ENCODE results near the gene SPACA5.
"Not testable (repeated sequence)": the region's sequence is repeated elsewhere in the genome, so short reads cannot be mapped to it uniquely, and the experiment has no call there.

The SPACA5 gene

DNA sequence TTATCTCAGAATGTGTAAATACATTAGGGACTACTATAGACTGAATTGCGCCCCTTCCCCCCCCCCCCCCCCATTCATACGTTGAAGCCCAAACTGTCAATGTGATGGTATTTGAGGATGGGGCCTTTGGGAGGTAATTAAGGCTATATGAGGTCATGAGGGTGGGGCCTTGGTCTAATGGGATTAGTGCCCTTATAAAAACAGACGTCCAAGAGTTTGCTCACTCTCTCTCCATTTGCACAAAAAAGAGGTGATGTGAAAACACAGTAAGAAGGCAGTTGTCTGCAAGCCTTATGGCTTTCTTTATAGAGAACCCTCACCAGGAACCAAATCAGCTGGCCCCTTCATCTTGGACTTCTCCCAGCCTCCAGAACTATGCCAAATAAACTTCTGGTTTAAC, 15.3 kb downstream of the SPACA5 start:
- no peak for DNase-seq

DNA sequence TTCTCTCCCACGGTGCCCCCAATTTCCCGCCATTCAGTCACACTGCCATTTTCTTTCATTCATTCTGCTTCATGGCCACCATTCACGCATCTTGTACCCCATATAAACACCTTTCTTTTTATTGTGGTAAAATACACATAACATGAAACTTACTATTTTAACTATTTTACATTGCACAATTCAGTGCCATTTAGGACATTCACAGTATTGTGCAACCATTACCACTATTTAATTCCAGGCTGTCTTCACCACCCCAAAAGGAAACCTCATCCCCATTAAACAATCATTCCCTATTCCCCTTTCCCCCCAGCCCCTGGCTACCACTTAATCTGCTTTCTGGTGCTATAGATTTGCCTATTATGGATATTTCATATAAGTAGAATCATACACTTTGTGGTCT, 15.9 kb downstream of the SPACA5 start:
- no peak for DNase-seq

DNA sequence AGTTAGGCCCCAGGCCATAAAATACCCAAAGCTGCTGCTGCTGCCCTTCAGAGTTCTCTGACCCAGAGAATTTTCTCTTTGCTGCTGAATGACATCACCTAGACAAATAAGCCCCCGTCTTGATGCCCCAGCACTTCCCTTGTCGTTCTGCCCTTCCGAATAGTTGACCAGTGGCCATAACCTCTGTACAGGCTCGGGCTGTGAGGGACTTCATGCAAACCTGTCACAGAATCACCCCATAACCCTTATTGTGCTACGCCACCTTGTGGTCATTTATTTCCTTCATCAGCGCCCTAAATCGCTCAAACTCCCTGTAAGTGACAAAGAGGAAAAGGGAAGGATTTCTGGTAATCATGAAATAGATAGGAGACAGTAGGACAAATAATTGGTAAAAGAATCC, 18.8 kb downstream of the SPACA5 start:
- peak in 1 of 2 donors; percentile 49 for DNase-seq

- DNase-seq: not testable (repeated sequence)
These were observed 20.8 kb downstream of the SPACA5 start for GRCh38 chrX:48027545-48027944.

DNA sequence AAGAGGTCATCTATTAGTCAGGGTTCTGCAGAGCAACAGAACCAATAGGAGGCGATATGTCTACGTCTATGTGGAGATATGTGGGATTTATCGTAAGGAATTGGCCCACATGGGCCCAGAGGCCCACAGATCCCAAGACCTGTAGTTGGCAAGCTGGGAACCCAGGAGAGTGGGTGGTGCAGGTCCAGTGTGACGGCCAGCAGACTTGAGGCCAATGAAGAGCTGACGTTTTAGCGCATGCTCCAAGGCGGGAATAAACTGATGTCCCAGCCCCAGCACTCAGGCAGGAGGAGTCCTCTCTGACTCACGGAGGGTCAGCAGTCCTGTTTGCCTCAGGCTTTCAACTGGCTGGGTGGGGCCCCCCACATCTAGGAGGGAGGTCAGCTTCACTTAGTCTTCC, 21.3 kb downstream of the SPACA5 start:
- DNase-seq: no peak

GRCh38 chrX:48030237-48030636, 23.4 kb downstream of the SPACA5 start:
- no peak for DNase-seq

DNA sequence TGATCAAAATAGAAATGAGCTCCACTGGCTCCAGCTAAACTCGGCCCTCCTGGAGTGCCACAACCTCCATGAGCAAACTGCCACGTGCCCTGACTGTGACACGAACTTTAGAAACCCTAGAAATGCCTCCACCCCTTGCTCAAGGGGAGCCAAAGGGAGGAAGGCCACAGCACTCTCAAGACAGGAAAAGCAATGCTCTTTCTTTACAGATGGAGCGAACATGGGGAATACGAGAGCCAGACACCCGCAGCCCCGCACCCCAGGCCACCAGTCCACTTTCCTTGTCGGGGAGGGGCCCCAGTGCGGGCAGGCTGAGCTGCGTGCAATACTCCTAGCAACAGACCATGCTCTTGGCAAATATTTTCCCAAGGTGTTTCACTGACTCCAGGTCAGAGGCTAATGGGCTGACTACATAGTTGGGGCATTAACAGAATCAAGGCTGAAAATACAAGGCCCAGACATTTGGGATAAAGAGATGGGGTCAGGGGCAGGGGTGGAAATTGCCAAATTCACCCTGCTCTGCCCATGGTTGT, 23.9 kb downstream of the SPACA5 start:
- DNase-seq: not testable (repeated sequence)

DNA sequence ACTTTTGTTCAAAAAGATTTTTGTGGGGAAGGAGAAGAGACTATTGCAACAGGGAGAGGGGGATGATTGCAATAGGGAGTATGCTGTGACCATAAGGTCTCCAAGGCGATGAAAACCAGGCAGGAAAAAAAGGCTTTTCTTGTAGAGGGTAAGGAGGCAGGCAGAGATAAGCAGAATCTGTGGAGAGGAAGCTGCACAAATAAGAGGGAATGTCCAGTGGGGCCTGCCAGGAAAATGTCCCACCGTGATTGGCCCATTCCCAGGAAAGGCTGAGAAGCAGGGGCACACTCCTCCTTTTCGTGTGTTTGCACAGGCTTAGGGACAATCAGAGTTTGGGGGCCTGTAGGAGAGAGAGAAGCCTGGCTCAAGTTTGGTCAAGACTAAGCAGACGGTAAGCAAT, 29.1 kb downstream of the SPACA5 start:
- DNase-seq: no peak

- DNase-seq: no peak
These were observed 36.3 kb downstream of the SPACA5 start for GRCh38 chrX:48043056-48043455.

- DNase-seq: no peak
These were observed 38.9 kb downstream of the SPACA5 start for GRCh38 chrX:48045410-48046311.

DNA sequence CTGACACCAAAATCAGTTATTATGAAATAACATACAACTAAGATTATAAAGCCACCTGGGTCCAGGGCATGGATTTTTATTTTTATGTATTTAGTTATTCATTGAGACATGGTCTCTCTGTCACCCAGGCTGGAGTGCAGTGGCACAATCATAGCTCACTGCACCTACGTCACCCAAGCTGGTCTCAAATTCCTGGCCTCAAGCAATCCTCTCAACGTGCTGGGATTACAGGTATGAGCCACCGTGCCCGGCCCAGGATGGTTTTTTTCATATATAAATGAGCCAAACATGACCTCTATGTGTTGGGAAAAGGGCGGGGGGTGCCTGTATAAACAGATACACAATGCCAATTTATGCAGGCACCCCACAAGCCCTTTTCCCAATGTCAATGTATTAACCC, 40.1 kb downstream of the SPACA5 start:
- DNase-seq: no peak

- no peak for DNase-seq
These were observed 52.0 kb downstream of the SPACA5 start for GRCh38 chrX:48058621-48059295.

DNA sequence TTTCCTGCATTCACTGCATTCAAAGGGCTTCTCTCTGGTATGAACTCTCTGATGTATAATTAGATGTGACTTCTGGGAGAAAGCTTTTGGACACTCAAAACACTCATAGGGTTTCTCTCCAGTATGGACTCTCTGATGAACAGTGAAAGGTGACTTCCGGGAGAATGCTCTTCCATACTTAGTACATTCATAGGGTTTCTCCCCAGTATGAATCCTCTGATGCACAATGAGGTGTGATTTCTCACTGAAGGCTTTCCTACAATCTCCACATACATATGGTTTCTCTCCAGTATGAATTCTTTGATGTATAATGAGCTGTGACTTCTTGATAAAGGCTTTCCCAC, 52.5 kb downstream of the SPACA5 start:
- DNase-seq: no peak

Measured in bone marrow (tissue), 2 donors.